Inflammatory macrophage treated with lipopolysaccharide for 4 hours (primary cell): Measurements from ENCODE around the gene BTG4.

Source experiments
- DNase-seq: peaks from one replicate; pipeline ENCODE4 v3.0.0-alpha.2; 2020

BTG4 gene

DNA sequence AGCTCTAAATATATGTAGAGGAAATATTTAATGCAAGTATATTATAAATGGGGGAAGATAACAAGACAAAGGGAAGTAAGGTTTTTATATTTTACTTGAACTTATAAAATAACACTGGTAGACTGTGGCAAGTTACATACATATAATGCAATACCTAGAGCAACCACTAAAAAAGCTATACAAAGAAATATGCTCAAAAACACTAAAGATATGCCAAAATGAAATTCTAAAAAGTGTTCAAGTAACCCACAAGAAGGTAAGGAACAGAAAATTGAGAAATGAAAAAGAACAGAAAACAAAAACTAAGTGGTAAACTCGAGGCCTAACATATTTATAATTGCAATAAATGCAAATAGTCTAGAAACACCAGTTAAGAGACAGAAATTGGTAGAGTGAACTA, 32.5 kb downstream of the BTG4 start:
- DNase-seq: no peak

GRCh38 chr11:111477898-111478297, 34.3 kb downstream of the BTG4 start:
- DNase-seq: no peak

GRCh38 chr11:111476956-111477355, 35.2 kb downstream of the BTG4 start:
- no peak for DNase-seq

GRCh38 chr11:111476366-111476765, 35.8 kb downstream of the BTG4 start:
- no peak for DNase-seq

GRCh38 chr11:111474432-111474831, 37.8 kb downstream of the BTG4 start:
- no peak for DNase-seq

GRCh38 chr11:111472228-111472627, 40.0 kb downstream of the BTG4 start:
- DNase-seq: no peak

- no peak for DNase-seq
Observed at GRCh38 chr11:111469200-111469599, 43.0 kb downstream of the BTG4 start.

- no peak for DNase-seq
Observed at GRCh38 chr11:111466615-111467014, 45.6 kb downstream of the BTG4 start.

- DNase-seq: no peak
Observed at GRCh38 chr11:111465400-111465799, 46.8 kb downstream of the BTG4 start.

- DNase-seq: no peak
Observed at GRCh38 chr11:111463276-111463675, 48.9 kb downstream of the BTG4 start.

- no peak for DNase-seq
Observed at GRCh38 chr11:111462329-111462728, 49.9 kb downstream of the BTG4 start.

- no peak for DNase-seq
Observed at GRCh38 chr11:111461460-111462235, 50.5 kb downstream of the BTG4 start.

- DNase-seq: no peak
Observed at GRCh38 chr11:111460856-111461255, 51.3 kb downstream of the BTG4 start.

- DNase-seq: no peak
Observed at GRCh38 chr11:111460340-111460739, 51.8 kb downstream of the BTG4 start.

- no peak for DNase-seq
Observed at GRCh38 chr11:111459506-111460270, 52.5 kb downstream of the BTG4 start.

GRCh38 chr11:111457731-111458368, 54.3 kb downstream of the BTG4 start:
- no peak for DNase-seq

- DNase-seq: no peak
Observed at GRCh38 chr11:111456859-111457730, 55.1 kb downstream of the BTG4 start.

DNA sequence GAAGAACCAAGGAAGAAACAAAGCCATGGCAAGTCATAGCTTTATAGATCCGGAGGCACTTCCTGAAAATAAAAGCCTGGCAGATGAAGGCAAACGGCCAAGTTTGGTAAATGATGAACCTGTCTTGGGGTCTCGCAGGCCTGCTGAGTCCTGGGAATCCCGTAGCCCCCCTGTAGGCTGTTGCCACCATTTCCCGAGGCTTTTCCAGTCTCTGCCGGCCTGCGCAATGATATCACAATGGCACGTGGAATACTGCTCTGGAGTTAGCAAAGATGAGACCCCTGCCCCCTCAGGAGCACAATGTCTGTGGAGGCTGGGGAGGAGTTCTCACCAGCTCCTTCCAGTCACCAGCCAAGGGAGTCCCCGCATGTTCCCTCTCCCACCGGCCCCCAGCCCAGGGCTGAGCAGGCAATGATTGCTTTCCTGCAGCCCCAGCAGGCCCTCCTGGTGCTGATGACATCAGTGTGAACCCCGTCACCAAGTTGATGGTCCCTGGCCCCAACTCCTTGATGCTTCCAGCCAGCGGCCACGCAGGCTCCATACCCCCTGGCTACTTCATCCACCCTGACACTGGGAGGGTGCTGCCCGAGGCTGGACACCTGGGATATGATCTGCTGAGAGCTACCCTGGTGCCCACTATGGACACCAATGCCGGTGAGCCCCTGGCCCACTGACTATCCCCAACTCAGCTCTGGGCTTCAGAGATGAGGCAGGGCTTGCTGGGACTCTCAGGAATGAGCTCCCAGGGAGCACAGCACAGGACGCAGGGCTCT, 55.9 kb downstream of the BTG4 start:
- DNase-seq: no peak

GRCh38 chr11:111455291-111456085, 56.7 kb downstream of the BTG4 start:
- no peak for DNase-seq

DNA sequence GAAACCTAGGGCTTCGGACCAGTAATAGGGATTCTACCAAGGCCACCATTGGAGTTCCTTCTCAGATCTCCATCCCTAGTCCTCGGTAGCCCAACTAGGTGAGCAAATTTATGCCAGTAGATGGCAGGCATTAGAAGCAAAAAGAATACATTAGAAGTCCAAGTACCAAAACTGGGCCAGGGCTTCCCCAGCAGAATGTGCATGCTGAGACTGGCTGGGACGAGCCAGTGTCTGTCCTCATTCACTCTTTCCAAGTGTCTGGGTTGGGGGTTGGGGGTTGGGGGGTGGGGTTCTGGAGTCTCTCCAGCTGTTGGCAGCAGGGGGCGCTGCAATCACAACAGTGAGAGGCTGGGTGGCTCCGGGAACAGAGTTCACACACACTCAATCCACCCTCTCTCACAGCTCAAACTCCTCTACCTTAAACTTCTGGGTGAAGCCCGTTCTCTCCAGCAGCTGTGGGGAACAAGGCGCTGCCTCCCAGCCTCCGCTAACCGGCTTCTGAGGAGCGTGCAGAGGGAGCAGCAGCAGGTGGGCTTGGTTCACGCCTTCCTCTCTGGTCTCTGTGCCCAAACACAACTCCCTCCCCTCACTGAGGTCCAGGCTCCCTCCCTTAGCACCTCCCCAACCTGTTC, 57.5 kb downstream of the BTG4 start:
- DNase-seq: peak; percentile 3
